Limb (tissue), 2 donors: Measurements from ENCODE around the gene PIH1D2.
A peak's percentile ranks its signal among the peaks of the same experiment; 100 is the strongest.
"Not testable (repeated sequence)": the region's sequence is repeated elsewhere in the genome, so short reads cannot be mapped to it uniquely, and the experiment has no call there.

Experiments used
- DNase-seq, 2 donors: peaks; one replicate each; pipeline ENCODE4 v3.0.0-alpha.2; 2016; ENCODE audit errors: extremely low spot score in 2 of 2

Gene PIH1D2

GRCh38 chr11:112073941-112074811 lies at the start of gene PIH1D2, which contains the start of gene NKAPD1:
TSS of gene PIH1D2 (minus strand) at chr11:112074017. CDS start at chr11:112073174, 843 bp downstream.
TSS of gene NKAPD1 (plus strand) at chr11:112074299. CDS start at chr11:112075575, 1,276 bp downstream.
- DNase-seq, result peak; percentile 87 to 90

GRCh38 chr11:112123129-112123528 lies 49.3 kb upstream of the PIH1D2 start:
- DNase-seq, result no peak

- no peak for DNase-seq
Measured at GRCh38 chr11:112121981-112122615, 48.3 kb upstream of the PIH1D2 start.

GRCh38 chr11:112118176-112118575 lies 44.4 kb upstream of the PIH1D2 start:
- DNase-seq, result no peak

GRCh38 chr11:112115386-112115785 lies 41.6 kb upstream of the PIH1D2 start:
- no peak for DNase-seq

GRCh38 chr11:112114460-112114859 lies 40.6 kb upstream of the PIH1D2 start:
- DNase-seq, result no peak

GRCh38 chr11:112113539-112114457 lies 40.0 kb upstream of the PIH1D2 start:
- peak in 1 of 2 donors; percentile 85 for DNase-seq

GRCh38 chr11:112106070-112106469 lies 32.3 kb upstream of the PIH1D2 start:
- no peak for DNase-seq

- DNase-seq, result no peak
Measured at GRCh38 chr11:112103446-112103845, 29.6 kb upstream of the PIH1D2 start.

- DNase-seq, result no peak
Measured at GRCh38 chr11:112100462-112100861, 26.6 kb upstream of the PIH1D2 start.

- DNase-seq, result no peak
Measured at GRCh38 chr11:112097734-112098528, 24.1 kb upstream of the PIH1D2 start.

- DNase-seq, result no peak
Measured at GRCh38 chr11:112096194-112096593, 22.4 kb upstream of the PIH1D2 start.

- not testable (repeated sequence) for DNase-seq
Measured at GRCh38 chr11:112095302-112095701, 21.5 kb upstream of the PIH1D2 start.

GRCh38 chr11:112087212-112087611 lies 13.4 kb upstream of the PIH1D2 start:
- DNase-seq, result no peak

GRCh38 chr11:112086422-112087191 lies 12.8 kb upstream of the PIH1D2 start, which contains the start of the genes SDHD and TIMM8B:
TSS of gene SDHD (plus strand) at chr11:112086873. CDS start at chr11:112086908, 35 bp downstream.
TSS of gene TIMM8B (minus strand) at chr11:112086756. CDS start at chr11:112086723, 33 bp downstream.
- DNase-seq, result peak; percentile 96 to 99

GRCh38 chr11:112085822-112086421 lies 12.1 kb upstream of the PIH1D2 start:
- no peak for DNase-seq

- no peak for DNase-seq
Measured at GRCh38 chr11:112082729-112083128, 8.9 kb upstream of the PIH1D2 start.

- no peak for DNase-seq
Measured at GRCh38 chr11:112062923-112063322, 10.9 kb downstream of the PIH1D2 start.

- DNase-seq, result no peak
Measured at GRCh38 chr11:112058103-112058502, 15.7 kb downstream of the PIH1D2 start.
